Measurements from ENCODE around the gene SLC6A3.

The SLC6A3 gene

GRCh38 chr5:1474866-1475543, 29.8 kb upstream of the SLC6A3 start:
- no peak overlapping the region for H3K4me3 ChIP-seq (replicated peaks; ENCODE audit: low read depth, low read length)
- no peak for DNase-seq (ENCODE audit: extremely low read depth, low read depth)
- TF ChIP-seq, protein P1, sequence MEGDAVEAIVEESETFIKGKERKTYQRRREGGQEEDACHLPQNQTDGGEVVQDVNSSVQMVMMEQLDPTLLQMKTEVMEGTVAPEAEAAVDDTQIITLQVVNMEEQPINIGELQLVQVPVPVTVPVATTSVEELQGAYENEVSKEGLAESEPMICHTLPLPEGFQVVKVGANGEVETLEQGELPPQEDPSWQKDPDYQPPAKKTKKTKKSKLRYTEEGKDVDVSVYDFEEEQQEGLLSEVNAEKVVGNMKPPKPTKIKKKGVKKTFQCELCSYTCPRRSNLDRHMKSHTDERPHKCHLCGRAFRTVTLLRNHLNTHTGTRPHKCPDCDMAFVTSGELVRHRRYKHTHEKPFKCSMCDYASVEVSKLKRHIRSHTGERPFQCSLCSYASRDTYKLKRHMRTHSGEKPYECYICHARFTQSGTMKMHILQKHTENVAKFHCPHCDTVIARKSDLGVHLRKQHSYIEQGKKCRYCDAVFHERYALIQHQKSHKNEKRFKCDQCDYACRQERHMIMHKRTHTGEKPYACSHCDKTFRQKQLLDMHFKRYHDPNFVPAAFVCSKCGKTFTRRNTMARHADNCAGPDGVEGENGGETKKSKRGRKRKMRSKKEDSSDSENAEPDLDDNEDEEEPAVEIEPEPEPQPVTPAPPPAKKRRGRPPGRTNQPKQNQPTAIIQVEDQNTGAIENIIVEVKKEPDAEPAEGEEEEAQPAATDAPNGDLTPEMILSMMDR (IDR thresholded peaks at IDR 0.05; ENCODE audit: low read depth, low read length, missing control alignments) = no peak

GRCh38 chr5:1474183-1474839, 29.1 kb upstream of the SLC6A3 start:
- TF ChIP-seq, protein P1 (IDR thresholded peaks at IDR 0.05; ENCODE audit: low read depth, low read length, missing control alignments) = no peak

GRCh38 chr5:1473746-1474145, 28.5 kb upstream of the SLC6A3 start:
- DNase-seq (ENCODE audit: extremely low read depth, low read depth) = no peak
- TF ChIP-seq, protein P1 (IDR thresholded peaks at IDR 0.05; ENCODE audit: low read depth, low read length, missing control alignments) = no peak
- H3K4me3 ChIP-seq (replicated peaks; ENCODE audit: low read depth, low read length) = no peak overlapping the region

More at GRCh38 chr5:1474183-1474839, 29.1 kb upstream of the SLC6A3 start:
- H3K4me3 ChIP-seq (replicated peaks; ENCODE audit: low read depth, low read length) = no peak overlapping the region
- no peak for DNase-seq (ENCODE audit: extremely low read depth, low read depth)

GRCh38 chr5:1472964-1473628, 27.9 kb upstream of the SLC6A3 start:
- no peak overlapping the region for H3K4me3 ChIP-seq (replicated peaks; ENCODE audit: low read depth, low read length)
- TF ChIP-seq, protein P1 (IDR thresholded peaks at IDR 0.05; ENCODE audit: low read depth, low read length, missing control alignments) = no peak
- DNase-seq (ENCODE audit: extremely low read depth, low read depth) = no peak

DNA sequence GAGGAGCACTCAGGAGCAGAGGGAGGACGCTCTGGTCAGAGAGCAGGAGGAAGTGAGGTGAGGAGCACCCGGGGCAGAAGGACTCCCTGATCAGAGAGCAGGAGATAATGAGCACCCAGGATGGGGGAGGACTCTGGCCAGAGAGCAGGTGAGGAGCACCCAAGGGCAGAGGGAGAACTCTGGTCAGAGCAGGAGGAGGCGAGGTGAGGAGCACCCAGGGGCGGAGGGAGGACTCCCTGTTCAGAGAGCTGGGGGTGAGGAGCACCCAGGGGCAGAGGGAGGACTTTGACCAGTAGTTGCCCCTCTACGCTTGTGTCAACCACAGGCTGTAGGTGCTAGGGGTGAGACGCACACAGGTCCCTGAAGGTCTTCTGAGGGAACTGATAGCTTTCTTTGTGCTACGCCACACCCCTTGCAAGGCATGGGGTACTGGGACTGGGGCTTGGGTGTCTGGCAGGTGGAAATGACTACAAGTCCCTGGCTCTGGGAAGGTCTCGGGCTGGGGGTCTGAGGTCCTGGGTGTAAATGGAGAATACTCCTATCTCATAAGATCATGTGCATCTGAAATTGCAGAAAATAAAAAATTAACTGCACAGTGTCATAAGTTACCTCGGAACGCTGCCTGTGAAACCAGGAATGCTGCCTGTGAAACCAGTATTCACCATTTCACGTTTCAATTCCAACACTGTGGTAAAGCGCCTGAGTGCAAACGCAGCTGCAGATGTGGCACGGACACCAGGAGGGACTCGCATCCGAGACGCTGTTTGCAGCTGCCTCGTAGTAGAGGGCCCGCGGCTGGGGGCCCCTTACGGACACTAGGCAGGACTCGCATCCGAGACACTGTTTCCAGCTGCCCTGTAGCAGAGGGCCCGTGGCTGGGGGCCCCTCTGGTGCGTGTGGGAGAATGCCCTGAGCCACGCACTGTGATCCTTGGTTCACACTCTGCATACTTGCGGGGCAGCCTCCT, 27.0 kb upstream of the SLC6A3 start:
- TF ChIP-seq, protein P1 (IDR thresholded peaks at IDR 0.05; ENCODE audit: low read depth, low read length, missing control alignments) = no peak
- DNase-seq (ENCODE audit: extremely low read depth, low read depth) = no peak
- no peak overlapping the region for H3K4me3 ChIP-seq (replicated peaks; ENCODE audit: low read depth, low read length)

DNA sequence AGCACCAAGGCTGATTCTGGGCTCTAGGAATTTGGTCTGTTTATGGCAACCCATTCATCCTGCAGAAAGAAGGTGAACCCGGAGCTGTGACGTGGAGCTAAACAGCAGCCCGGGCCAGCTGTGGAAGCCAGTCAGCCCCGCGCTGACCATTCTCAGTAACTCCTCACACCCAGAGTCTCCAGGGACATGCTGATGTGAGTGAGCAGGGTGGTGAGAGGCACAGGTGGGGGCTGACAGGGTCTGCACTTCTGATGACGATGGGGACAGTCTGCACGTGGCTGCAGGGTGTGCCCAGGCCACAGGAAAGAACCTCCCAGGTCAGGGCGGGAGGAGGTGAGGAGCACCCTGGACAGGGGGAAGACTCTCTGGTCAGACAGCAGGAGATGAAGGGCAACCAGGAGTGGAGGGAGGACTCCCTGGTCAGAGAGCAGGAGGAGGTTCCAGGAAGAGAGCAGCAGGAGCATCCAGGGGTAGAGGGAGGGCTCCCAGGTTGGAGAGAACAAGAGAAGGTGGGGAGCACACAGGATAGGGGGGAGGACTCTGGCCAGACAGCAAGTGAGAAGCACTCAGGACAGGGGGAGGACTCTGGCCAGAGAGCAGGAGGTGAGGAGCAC, 26.1 kb upstream of the SLC6A3 start:
- DNase-seq (ENCODE audit: extremely low read depth, low read depth) = no peak
- no peak overlapping the region for H3K4me3 ChIP-seq (replicated peaks; ENCODE audit: low read depth, low read length)
- TF ChIP-seq, protein P1 (IDR thresholded peaks at IDR 0.05; ENCODE audit: low read depth, low read length, missing control alignments) = no peak
